Measurements from ENCODE around the gene GOLIM4.
A peak's percentile ranks its signal among the peaks of the same experiment; 100 is the strongest.

Gene GOLIM4

DNA sequence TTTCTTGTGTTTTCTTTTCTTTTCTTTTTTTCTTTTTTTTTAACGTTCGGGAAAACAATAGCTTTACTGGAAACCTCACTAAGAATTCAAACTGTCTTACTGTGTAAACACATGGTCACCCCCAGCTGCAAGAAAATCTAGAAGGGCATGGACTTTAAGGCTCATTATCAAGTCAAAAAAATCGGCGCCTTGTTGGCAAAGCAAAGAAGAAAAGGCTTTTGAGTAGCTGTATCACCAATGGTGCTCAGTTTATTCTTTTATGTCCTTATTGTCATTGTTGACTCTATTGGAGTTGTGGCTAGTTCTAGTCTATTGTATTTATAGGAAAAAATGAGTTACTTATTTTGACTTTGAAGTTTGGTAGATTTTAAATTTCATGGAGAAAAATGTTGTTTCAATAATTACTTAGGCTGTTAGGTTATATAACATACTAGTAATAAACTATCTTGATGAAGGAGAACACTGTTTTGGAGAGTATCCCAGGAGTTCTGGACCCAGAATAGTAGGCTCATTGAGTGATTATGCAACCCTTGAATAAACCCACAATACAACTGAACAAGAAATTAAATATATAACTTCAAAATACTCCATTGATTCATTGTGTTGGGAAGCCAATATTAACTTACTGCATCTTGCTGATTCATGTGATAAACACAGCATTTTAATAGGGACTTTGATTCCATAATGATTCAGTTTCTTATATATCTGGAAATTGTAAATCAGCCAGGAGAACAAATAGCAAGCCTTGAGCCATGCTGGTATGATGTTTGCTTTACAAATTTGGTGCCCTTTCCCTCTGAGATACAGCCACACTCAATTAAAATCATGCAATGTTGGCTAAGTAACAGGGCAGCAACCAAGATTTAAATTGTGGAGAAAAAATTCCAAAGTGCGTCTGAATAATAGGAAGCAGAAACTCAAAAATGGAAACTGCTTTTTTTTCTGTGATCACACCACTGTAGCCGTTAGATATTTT, 27.8 kb upstream of the GOLIM4 start:
- peaks cover 4% of the 10 kb centered on the region for H3K9me3 ChIP-seq (ENCODE audit: control insufficient read depth, low read length)
- H3K79me2 ChIP-seq: no peaks in the 10 kb centered on the region
- no peaks in the 10 kb centered on the region for H3K4me1 ChIP-seq
- H2AFZ ChIP-seq: no peak overlapping the region
- no peak overlapping the region for H3K4me2 ChIP-seq (ENCODE audit: low read length)
- H3K27ac ChIP-seq: no peak overlapping the region
- H3K9ac ChIP-seq: no peak overlapping the region
- no peak overlapping the region for H3K4me3 ChIP-seq (ENCODE audit: low read depth, low read length)
- TF ChIP-seq, protein P1, sequence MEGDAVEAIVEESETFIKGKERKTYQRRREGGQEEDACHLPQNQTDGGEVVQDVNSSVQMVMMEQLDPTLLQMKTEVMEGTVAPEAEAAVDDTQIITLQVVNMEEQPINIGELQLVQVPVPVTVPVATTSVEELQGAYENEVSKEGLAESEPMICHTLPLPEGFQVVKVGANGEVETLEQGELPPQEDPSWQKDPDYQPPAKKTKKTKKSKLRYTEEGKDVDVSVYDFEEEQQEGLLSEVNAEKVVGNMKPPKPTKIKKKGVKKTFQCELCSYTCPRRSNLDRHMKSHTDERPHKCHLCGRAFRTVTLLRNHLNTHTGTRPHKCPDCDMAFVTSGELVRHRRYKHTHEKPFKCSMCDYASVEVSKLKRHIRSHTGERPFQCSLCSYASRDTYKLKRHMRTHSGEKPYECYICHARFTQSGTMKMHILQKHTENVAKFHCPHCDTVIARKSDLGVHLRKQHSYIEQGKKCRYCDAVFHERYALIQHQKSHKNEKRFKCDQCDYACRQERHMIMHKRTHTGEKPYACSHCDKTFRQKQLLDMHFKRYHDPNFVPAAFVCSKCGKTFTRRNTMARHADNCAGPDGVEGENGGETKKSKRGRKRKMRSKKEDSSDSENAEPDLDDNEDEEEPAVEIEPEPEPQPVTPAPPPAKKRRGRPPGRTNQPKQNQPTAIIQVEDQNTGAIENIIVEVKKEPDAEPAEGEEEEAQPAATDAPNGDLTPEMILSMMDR (IDR thresholded peaks at IDR 0.05): no peak
- no peaks in the 10 kb centered on the region for H3K27me3 ChIP-seq (ENCODE audit: control insufficient read depth, insufficient read depth, low read length)
- no peaks in the 10 kb centered on the region for H3K36me3 ChIP-seq (ENCODE audit: control insufficient read depth, insufficient read depth, low read length)

DNA sequence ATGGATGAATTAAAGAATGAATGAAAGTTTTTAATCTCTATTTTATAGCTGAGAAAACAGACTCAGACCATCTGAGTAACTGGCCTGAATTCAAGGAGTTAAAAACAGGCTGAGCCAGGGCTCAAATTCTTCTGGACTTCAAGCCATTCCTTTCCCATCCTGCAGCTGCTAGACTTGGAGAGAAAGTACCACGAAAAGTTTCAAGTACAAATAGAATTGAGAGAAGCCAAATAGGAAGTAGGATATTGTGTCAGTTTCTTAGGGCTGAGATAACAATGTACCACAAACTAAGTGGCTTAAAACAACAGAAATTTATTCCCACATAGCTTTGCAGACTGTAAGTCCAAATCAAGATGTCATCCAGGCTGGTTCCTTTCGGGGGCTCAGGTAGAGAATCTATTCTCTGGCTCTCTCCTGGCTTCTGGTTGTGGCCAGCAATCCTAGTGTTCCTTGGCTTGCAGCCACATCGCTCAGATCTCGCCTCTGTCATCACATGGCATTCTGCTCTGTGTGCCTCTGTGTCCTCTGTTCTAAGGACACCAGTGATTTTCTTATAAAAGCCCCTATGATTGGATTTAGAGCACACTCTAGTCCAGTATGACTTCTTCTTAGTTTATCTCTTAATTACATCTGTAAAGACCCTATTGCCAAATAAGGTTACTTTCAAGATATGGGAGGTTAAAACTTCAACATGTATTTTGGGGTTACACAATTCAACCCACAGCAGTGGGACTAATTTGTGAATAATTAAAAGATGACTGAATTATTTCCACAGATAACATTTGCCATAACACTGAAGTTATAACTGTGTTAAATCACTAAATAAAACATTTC, 25.7 kb upstream of the GOLIM4 start:
- Histone ChIP-seq H3K4me3 (ENCODE audit: low read depth, low read length) (no peak overlapping the region), H2AFZ (no peak overlapping the region), H3K9me3 (ENCODE audit: control insufficient read depth, low read length) (no peaks in the 10 kb centered on the region), H3K9ac (no peak overlapping the region), H3K27ac (no peak overlapping the region), H3K4me1 (no peaks in the 10 kb centered on the region), H3K4me2 (ENCODE audit: low read length) (no peak overlapping the region), H3K27me3 (ENCODE audit: control insufficient read depth, insufficient read depth, low read length) (no peaks in the 10 kb centered on the region), H3K36me3 (ENCODE audit: control insufficient read depth, insufficient read depth, low read length) (no peaks in the 10 kb centered on the region), H3K79me2 (no peaks in the 10 kb centered on the region)
- TF ChIP-seq, protein P1 (IDR thresholded peaks at IDR 0.05): no peak

DNA sequence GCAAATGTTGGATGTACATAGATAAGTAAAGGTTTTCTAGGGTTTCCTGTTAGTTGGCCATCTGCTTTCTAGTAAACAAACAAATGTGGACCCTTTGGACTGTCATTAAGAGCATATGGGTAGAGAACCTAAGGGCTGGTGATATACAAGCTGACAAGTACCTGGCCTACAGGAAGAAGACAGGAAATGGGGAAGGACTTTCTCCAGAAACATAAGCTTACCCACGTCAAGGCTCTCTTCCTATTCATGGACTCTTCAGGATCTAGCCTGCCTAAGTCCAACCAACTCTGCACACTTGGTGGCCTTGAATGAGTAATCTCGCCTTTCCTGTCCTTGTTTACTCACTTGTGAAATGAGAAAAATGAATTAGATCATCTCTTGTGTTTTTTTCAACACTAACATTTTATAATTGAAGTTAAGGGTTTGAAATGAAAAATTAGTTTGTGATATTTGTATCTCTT, 22.2 kb upstream of the GOLIM4 start:
- H3K4me3 ChIP-seq (ENCODE audit: low read depth, low read length): no peak overlapping the region
- H2AFZ ChIP-seq: peak overlapping the region; percentile 33
- H3K4me2 ChIP-seq (ENCODE audit: low read length): no peak overlapping the region
- no peak overlapping the region for H3K27ac ChIP-seq
- H3K4me1 ChIP-seq: no peaks in the 10 kb centered on the region
- no peak overlapping the region for H3K9ac ChIP-seq
- no peaks in the 10 kb centered on the region for H3K36me3 ChIP-seq (ENCODE audit: control insufficient read depth, insufficient read depth, low read length)
- H3K27me3 ChIP-seq (ENCODE audit: control insufficient read depth, insufficient read depth, low read length): no peaks in the 10 kb centered on the region
- TF ChIP-seq, protein P1 (IDR thresholded peaks at IDR 0.05): no peak
- no peaks in the 10 kb centered on the region for H3K9me3 ChIP-seq (ENCODE audit: control insufficient read depth, low read length)
- H3K79me2 ChIP-seq: no peaks in the 10 kb centered on the region

DNA sequence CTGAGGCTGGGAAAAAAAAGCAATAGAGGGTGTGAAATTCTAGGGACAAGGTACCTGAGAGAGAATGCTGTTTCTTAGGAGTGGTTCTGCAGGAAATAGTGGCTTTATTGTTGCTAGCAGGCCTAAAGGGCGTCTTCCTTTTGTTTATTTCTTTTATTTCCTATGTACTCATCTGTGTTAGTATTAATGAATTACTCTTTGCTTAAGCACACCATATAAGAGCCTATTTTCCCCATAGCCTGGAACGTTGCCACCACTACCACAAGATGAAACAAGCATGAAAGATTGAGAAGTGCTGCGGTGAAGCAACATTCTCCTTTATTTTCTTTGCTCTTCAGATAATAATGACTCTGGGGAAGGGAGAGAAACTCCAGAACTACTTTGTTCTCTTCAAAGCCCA, 21.3 kb upstream of the GOLIM4 start:
- no peaks in the 10 kb centered on the region for H3K27me3 ChIP-seq (ENCODE audit: control insufficient read depth, insufficient read depth, low read length)
- H3K9ac ChIP-seq: no peak overlapping the region
- H3K4me3 ChIP-seq (ENCODE audit: low read depth, low read length): no peak overlapping the region
- TF ChIP-seq, protein P1 (IDR thresholded peaks at IDR 0.05): no peak
- no peaks in the 10 kb centered on the region for H3K4me1 ChIP-seq
- H2AFZ ChIP-seq: no peak overlapping the region
- no peak overlapping the region for H3K4me2 ChIP-seq (ENCODE audit: low read length)
- no peaks in the 10 kb centered on the region for H3K79me2 ChIP-seq
- H3K9me3 ChIP-seq (ENCODE audit: control insufficient read depth, low read length): no peaks in the 10 kb centered on the region
- H3K36me3 ChIP-seq (ENCODE audit: control insufficient read depth, insufficient read depth, low read length): no peaks in the 10 kb centered on the region
- H3K27ac ChIP-seq: no peak overlapping the region
